K562 (cell line): ENCODE results near the gene FAM83D.

Source experiments
- CREB1 ChIP-seq, 2 experiments: sonication (generic) in 1 of 2; formaldehyde crosslinking in 1 of 2; IDR thresholded peaks; 2 replicates each; pipeline versions ENCODE4 v1.6.1 to v1.8.0; 2012 to 2022; ENCODE audit warnings: inconsistent platforms in 1 of 2, mild to moderate bottlenecking in 1 of 2, missing genetic modification reagents in 1 of 2, moderate library complexity in 1 of 2
- HDGF ChIP-seq: fragments of 450-650 bp; IDR thresholded peaks from 2 replicates; pipeline ENCODE4 v1.6.1; 2016
- MYC ChIP-seq, 2 experiments: fragments of 250-450 bp in 1 of 2; sonication (Bioruptor Pico) in 1 of 2; IDR thresholded peaks; 2 replicates each; pipeline versions ENCODE4 v1.5.1 to v1.6.1; 2012 to 2021; ENCODE audit warnings: low read depth in 2 of 2, borderline replicate concordance in 1 of 2, improper control_type of control experiment in 1 of 2, low read length in 1 of 2, mild to moderate bottlenecking in 1 of 2, moderate library complexity in 1 of 2
- TF ChIP-seq, protein P1 (sequence below): fragments of 250-450 bp; sonication (Bioruptor Pico); IDR thresholded peaks from 2 replicates; pipeline ENCODE4 v1.5.1; 2021; ENCODE audit warnings: mild to moderate bottlenecking
- TF ChIP-seq, protein P2 (sequence below), 2 experiments: fragments of 450-650 bp; conservative IDR thresholded peaks; 2 replicates each; pipeline ENCODE4 v1.6.1; 2017; ENCODE audit warnings: mild to moderate bottlenecking in 2 of 2, moderate library complexity in 2 of 2
- TF ChIP-seq, protein P3 (sequence below), 2 experiments: fragments of 450-650 bp in 1 of 2; sonication (generic) in 1 of 2; formaldehyde crosslinking in 1 of 2; IDR thresholded peaks; 2 replicates each; pipeline versions ENCODE4 v1.7.1 to v1.9.0; 2016 to 2022; ENCODE audit warnings: inconsistent platforms in 1 of 2, mild to moderate bottlenecking in 1 of 2, missing genetic modification reagents in 1 of 2

DNA sequence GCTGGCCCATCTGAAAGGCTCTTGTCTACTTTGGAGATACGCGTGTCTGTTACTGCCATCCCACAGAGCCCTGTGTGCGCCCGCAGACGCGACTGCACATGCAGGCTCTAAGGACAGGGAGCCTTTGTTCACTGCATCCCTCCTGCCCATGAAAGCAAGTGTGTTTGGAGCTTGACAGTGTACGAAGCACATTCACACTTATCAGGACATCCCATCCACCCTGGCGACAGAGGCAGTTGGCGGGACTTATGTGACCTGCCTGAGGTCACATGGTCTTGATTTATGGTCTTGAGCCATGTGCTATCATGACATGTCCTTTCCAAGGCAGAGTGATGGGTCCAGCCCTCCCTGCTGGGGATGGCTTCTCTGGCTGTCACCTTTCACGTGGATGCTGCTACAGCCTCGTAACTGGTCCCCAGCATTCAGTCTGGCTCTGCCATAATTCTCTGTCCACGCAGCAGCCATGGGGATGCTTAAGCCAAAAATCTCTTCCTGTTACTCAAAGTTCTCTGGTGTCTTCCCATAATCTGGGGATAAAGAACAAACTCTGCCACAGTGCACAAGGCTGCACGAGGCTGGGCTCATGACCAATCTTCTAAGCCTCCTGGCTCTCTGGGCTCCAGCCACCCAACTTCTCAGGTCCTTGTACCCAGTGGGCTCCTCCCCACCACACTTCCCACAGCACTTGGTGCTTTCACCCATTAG, 36.3 kb upstream of the FAM83D start:
- TF ChIP-seq, protein P1, sequence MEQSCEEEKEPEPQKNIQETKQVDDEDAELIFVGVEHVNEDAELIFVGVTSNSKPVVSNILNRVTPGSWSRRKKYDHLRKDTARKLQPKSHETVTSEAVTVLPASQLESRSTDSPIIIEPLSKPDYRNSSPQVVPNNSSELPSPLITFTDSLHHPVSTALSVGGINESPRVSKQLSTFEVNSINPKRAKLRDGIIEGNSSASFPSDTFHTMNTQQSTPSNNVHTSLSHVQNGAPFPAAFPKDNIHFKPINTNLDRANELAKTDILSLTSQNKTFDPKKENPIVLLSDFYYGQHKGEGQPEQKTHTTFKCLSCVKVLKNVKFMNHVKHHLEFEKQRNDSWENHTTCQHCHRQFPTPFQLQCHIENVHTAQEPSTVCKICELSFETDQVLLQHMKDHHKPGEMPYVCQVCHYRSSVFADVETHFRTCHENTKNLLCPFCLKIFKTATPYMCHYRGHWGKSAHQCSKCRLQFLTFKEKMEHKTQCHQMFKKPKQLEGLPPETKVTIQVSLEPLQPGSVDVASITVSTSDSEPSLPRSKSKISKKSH (CRISPR knock-in tag) = no peak
- TF ChIP-seq CREB1 (IDR thresholded peaks at IDR 0.05) (no peak), CREB1 (CRISPR knock-in tag; IDR thresholded peaks at IDR 0.05) (peak; percentile 51; the same call in 1 of the 2 replicates), MYC (IDR thresholded peaks at IDR 0.05; ENCODE audit: low read depth, low read length) (peak; percentile 94), MYC (CRISPR knock-in tag; IDR thresholded peaks at IDR 0.05; ENCODE audit: borderline replicate concordance, low read depth) (no peak), HDGF (no peak)
- TF ChIP-seq, protein P2, sequence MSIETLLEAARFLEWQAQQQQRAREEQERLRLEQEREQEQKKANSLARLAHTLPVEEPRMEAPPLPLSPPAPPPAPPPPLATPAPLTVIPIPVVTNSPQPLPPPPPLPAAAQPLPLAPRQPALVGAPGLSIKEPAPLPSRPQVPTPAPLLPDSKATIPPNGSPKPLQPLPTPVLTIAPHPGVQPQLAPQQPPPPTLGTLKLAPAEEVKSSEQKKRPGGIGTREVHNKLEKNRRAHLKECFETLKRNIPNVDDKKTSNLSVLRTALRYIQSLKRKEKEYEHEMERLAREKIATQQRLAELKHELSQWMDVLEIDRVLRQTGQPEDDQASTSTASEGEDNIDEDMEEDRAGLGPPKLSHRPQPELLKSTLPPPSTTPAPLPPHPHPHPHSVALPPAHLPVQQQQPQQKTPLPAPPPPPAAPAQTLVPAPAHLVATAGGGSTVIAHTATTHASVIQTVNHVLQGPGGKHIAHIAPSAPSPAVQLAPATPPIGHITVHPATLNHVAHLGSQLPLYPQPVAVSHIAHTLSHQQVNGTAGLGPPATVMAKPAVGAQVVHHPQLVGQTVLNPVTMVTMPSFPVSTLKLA (conservative IDR thresholded peaks at IDR 0.05) = peak; percentile 91 to 95
- TF ChIP-seq, protein P3, sequence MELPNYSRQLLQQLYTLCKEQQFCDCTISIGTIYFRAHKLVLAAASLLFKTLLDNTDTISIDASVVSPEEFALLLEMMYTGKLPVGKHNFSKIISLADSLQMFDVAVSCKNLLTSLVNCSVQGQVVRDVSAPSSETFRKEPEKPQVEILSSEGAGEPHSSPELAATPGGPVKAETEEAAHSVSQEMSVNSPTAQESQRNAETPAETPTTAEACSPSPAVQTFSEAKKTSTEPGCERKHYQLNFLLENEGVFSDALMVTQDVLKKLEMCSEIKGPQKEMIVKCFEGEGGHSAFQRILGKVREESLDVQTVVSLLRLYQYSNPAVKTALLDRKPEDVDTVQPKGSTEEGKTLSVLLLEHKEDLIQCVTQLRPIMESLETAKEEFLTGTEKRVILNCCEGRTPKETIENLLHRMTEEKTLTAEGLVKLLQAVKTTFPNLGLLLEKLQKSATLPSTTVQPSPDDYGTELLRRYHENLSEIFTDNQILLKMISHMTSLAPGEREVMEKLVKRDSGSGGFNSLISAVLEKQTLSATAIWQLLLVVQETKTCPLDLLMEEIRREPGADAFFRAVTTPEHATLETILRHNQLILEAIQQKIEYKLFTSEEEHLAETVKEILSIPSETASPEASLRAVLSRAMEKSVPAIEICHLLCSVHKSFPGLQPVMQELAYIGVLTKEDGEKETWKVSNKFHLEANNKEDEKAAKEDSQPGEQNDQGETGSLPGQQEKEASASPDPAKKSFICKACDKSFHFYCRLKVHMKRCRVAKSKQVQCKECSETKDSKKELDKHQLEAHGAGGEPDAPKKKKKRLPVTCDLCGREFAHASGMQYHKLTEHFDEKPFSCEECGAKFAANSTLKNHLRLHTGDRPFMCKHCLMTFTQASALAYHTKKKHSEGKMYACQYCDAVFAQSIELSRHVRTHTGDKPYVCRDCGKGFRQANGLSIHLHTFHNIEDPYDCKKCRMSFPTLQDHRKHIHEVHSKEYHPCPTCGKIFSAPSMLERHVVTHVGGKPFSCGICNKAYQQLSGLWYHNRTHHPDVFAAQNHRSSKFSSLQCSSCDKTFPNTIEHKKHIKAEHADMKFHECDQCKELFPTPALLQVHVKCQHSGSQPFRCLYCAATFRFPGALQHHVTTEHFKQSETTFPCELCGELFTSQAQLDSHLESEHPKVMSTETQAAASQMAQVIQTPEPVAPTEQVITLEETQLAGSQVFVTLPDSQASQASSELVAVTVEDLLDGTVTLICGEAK (IDR thresholded peaks at IDR 0.05) = no peak
- TF ChIP-seq, protein P3 (CRISPR knock-in tag; IDR thresholded peaks at IDR 0.05) = no peak
